ENCODE results near the gene ALDH18A1.

GRCh38 chr10:95597788-95598187 lies 58.7 kb downstream of the ALDH18A1 start:
- TF ChIP-seq CTCF (conservative IDR thresholded peaks at IDR 0.05 in 1 of 2, IDR thresholded peaks at IDR 0.05 in 1 of 2; ENCODE audit: extremely low read depth in 1 of 2, insufficient read depth in 1 of 2, low read depth in 1 of 2, low read length in 2 of 2) (no peak), EZH2 (IDR thresholded peaks at IDR 0.05; ENCODE audit: borderline replicate concordance, low read length) (no peak)
